ENCODE data around the gene ARHGAP29. TPM values are rescaled to one million over a fixed set of nuclear protein-coding genes. Genes with fewer than 3 reads are reported as not detected.

ARHGAP29 gene
- total RNA-seq, 4 donors from 2014 or later = 62.3 to 112 (median 88.9) TPM

DNA sequence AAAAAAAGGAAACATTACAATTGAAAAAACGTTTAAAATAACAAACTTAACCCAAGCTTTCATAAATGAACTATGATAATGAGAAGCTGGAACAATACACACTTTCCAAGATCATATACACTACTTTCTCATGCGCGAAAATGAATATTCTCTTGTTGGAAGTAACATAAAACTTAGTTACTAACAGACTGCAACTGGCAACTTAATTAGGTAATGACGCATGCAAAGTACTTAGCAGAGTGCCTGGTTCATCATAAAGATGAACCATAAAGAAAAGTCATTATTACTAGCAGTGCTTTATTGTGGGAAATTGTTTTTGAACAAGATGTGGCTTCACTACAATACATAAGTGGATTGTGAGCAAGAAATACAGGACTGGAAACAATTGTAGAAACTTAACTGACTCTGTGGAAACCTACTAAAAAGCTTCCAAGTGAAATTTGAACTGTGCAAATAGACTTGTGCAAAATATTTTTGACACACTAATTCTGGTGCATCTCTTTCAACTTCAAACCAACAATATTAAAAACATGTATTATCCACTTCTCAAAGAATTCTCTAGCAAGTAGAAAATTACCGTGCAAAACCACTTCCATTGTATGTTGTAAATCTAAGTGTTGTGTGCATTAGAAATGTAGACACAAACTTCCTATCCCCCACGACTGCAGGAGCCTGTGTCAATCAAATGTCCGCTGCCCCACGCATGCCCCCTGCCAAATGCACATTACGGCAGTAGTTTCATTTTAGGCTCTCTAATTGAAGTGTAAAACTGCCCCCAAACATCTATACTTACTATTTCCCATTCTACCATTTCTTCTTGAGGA, 2.0 kb downstream of the ARHGAP29 start:
- TF ChIP-seq, protein P1, sequence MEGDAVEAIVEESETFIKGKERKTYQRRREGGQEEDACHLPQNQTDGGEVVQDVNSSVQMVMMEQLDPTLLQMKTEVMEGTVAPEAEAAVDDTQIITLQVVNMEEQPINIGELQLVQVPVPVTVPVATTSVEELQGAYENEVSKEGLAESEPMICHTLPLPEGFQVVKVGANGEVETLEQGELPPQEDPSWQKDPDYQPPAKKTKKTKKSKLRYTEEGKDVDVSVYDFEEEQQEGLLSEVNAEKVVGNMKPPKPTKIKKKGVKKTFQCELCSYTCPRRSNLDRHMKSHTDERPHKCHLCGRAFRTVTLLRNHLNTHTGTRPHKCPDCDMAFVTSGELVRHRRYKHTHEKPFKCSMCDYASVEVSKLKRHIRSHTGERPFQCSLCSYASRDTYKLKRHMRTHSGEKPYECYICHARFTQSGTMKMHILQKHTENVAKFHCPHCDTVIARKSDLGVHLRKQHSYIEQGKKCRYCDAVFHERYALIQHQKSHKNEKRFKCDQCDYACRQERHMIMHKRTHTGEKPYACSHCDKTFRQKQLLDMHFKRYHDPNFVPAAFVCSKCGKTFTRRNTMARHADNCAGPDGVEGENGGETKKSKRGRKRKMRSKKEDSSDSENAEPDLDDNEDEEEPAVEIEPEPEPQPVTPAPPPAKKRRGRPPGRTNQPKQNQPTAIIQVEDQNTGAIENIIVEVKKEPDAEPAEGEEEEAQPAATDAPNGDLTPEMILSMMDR (IDR thresholded peaks at IDR 0.05; ENCODE audit: low read depth) = no peak

GRCh38 chr1:94234615-94235014, 2.8 kb downstream of the ARHGAP29 start:
- TF ChIP-seq, protein P1 (IDR thresholded peaks at IDR 0.05; ENCODE audit: low read depth) = no peak

DNA sequence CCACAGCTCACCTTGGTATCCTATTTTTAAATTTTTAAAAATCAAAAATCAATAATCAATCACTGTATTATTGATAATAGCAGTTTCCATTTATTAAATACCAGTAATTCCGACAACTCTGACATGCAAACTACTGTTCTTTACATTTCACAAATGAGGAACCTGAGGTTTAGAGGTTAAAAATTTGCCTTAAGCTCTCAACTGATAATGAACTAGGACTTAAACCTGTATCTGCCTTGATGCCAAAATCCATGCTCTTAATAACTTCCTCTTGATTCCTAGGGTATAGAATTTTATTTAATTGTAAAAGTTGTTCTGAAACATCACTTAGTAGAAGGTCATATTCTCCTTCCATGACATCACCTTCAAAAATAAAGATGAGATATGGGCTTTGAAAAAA, 5.6 kb downstream of the ARHGAP29 start:
- TF ChIP-seq, protein P1 (IDR thresholded peaks at IDR 0.05; ENCODE audit: low read depth) = no peak

DNA sequence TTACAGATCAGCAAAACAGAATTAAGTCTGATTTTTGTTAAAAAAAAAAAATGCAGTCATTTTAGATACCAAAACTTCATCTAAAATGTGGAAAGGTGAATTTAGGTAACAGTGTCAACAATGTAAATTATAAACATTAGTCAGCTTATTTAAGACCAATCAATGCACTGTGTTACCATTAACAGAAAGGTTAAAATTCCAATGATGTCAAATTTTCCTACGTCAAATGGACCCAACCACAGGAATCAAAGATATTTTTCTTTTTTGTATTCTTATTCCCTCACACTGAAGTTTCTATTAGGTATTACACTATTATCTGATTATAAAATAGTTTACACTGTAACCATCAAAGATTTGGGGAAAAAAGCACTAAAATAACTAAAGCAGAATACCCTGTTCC, 6.5 kb downstream of the ARHGAP29 start:
- TF ChIP-seq, protein P1 (IDR thresholded peaks at IDR 0.05; ENCODE audit: low read depth) = no peak

DNA sequence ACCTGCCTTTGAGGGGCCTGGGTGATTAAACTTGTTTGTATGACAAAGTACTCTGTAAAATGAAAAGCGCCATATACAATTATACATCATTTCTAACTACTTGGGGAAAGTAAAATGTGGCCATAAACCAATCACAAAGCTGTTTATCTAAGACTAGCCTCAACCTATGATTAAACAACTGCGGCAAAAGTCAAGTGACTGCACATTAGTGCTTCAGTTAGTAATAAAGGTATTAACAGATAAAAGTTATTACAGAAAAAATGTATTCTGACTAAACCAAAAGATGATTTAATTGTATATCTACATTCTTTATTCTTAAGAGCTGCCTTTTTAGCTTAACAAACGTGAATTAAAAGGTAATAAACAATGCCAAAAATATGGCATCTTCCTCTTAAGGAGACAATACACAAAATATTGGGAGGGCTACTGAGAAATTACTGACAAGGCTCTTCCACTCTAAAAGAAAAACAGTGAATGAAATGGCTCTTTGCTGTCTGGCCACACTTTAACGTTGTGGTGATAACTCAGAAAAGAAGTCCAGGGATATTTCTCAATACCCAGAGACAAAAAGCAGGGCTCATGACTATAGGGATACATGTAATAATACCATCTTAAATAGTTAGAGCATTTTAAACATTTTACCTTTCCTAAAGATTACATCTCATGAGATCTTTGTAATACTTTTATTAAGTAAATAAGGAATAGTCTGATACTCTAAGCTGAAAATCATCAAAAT, 8.6 kb downstream of the ARHGAP29 start:
- TF ChIP-seq, protein P1 (IDR thresholded peaks at IDR 0.05; ENCODE audit: low read depth) = no peak

DNA sequence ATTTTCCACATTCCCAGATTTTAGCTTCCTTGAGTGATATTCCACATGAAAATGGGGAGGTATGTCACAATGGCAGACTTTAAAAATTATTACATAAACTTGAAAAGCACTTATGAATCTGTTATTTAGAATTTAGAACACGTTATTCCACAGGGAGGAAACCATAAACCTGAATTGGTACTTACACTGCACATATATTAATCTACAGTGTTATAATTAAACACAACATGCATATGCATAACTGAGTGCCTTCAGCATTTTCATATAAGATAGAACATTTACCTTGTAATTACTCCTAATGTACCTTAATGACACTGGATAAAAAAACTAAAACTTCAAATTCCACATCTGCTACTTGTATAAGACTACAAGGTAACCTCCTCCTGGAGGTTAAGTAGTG, 9.8 kb downstream of the ARHGAP29 start:
- TF ChIP-seq, protein P1 (IDR thresholded peaks at IDR 0.05; ENCODE audit: low read depth) = no peak

GRCh38 chr1:94225845-94226244, 11.5 kb downstream of the ARHGAP29 start:
- TF ChIP-seq, protein P1 (IDR thresholded peaks at IDR 0.05; ENCODE audit: low read depth) = no peak
